ENCODE measurements around the gene RSPH10B2.
"Not testable (repeated sequence)": the region's sequence is repeated elsewhere in the genome, so short reads cannot be mapped to it uniquely, and the experiment has no call there.

GRCh38 chr7:6794276-6794675 lies 40.4 kb downstream of the RSPH10B2 start:
- TF ChIP-seq EZH2 (IDR thresholded peaks at IDR 0.05; ENCODE audit: low read length) = not testable (repeated sequence)
- TF ChIP-seq, protein P1, sequence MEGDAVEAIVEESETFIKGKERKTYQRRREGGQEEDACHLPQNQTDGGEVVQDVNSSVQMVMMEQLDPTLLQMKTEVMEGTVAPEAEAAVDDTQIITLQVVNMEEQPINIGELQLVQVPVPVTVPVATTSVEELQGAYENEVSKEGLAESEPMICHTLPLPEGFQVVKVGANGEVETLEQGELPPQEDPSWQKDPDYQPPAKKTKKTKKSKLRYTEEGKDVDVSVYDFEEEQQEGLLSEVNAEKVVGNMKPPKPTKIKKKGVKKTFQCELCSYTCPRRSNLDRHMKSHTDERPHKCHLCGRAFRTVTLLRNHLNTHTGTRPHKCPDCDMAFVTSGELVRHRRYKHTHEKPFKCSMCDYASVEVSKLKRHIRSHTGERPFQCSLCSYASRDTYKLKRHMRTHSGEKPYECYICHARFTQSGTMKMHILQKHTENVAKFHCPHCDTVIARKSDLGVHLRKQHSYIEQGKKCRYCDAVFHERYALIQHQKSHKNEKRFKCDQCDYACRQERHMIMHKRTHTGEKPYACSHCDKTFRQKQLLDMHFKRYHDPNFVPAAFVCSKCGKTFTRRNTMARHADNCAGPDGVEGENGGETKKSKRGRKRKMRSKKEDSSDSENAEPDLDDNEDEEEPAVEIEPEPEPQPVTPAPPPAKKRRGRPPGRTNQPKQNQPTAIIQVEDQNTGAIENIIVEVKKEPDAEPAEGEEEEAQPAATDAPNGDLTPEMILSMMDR (optimal IDR thresholded peaks at IDR 0.05 in 1 of 3, IDR thresholded peaks at IDR 0.05 in 1 of 3, conservative IDR thresholded peaks at IDR 0.05 in 1 of 3; ENCODE audit: extremely low read depth in 1 of 3, insufficient read depth in 2 of 3, low read length in 3 of 3) = not testable (repeated sequence)

All from keratinocyte (primary cell).